ENCODE measurements around the gene PCGF3.

PCGF3 gene

GRCh38 chr4:763191-763810 is 57.7 kb downstream of the PCGF3 start:
- H3K4me3 ChIP-seq (ENCODE audit: low read depth, low read length): no peak overlapping the region
- TF ChIP-seq CTCF (IDR thresholded peaks at IDR 0.05; ENCODE audit: low read depth, low read length): no peak

DNA sequence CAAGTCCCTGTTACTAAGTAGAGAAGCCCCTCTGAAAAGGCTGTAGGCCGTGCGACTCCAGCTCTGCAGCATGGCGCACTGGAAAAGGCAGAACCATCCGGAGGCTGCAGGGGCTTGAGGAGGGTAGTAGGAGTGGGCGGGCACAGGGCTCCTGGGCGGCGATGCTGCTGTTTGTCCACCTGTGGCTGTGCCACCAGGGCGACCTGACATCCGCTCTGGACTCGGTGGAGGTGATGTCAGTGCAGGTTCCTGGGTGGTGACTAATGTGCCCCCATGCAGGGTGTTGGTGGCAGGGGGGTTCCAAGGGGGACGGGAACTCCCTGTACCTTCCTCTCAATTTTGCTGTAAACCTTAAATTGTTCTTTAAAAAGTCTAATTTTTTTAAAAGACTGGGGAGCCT is 58.3 kb downstream of the PCGF3 start:
- no peak overlapping the region for H3K4me3 ChIP-seq (ENCODE audit: low read depth, low read length)

DNA sequence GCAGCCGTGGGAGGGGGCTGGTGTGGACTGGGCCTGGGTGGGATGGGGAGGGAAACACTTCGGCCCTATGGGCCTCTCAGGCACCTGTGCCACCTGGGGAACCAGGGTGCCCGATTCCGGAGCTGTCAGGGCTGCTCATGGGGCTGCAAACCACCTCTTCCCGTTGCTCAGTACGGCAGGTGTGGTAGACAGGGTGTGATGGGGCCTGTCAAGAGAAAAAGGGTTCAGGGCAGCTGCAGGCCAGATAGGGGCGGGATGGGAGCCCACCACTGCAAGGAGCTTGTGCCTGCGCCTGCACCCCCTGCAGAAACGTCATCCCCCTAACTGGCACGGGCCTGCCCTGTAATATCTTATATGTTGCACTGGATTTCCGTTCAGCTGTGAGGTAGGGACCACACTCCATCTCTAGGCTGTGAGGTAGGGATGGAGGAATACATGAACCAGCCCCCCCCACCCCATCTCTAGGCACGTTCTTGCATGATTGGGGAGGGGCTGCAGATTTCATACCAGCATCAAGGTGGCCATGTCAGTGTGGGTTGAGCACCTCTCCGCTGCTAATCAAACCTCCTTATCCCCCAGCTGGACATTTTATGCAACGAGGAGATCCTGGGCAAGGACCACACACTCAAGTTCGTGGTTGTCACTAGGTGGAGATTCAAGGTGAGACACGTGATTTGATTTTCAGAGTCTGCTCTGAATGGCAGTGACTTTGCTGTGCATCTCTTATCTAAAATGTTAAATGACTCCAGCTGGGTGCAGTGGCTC is 59.0 kb downstream of the PCGF3 start:
- no peak overlapping the region for H3K4me3 ChIP-seq (ENCODE audit: low read depth, low read length)
- TF ChIP-seq CTCF (IDR thresholded peaks at IDR 0.05; ENCODE audit: low read depth, low read length): no peak

More for the DNA sequence above, 58.3 kb downstream of the PCGF3 start:
- TF ChIP-seq CTCF (IDR thresholded peaks at IDR 0.05; ENCODE audit: low read depth, low read length): no peak

GRCh38 chr4:766152-766515 is 60.5 kb downstream of the PCGF3 start:
- no peak for TF ChIP-seq CTCF (IDR thresholded peaks at IDR 0.05; ENCODE audit: low read depth, low read length)
- H3K4me3 ChIP-seq (ENCODE audit: low read depth, low read length): no peak overlapping the region

- no peak overlapping the region for H3K4me3 ChIP-seq (ENCODE audit: low read depth, low read length)
- no peak for TF ChIP-seq CTCF (IDR thresholded peaks at IDR 0.05; ENCODE audit: low read depth, low read length)
Measured at GRCh38 chr4:766559-767283, 61.1 kb downstream of the PCGF3 start.

DNA sequence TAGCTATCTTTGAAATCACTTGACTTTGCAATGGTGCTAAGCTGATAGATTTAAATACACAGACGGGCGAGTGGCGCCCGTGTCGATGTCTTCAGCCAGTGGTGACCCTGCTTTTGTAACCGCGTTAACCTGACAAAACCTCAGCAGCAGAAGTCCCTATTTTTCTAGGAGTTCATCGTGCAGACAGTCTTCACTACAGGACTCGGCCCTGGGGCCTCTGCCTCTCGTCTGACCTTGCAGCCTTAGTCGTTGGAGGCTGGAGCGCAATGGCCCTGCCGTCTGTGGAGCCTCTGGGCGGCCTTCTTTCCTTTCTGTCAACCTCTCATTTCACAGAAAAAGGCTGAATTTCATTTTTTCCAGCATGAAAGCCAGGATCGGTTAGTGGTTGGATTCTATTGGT is 62.4 kb downstream of the PCGF3 start:
- H3K4me3 ChIP-seq (ENCODE audit: low read depth, low read length): no peak overlapping the region
- no peak for TF ChIP-seq CTCF (IDR thresholded peaks at IDR 0.05; ENCODE audit: low read depth, low read length)

- TF ChIP-seq CTCF (IDR thresholded peaks at IDR 0.05; ENCODE audit: low read depth, low read length): no peak
- no peak overlapping the region for H3K4me3 ChIP-seq (ENCODE audit: low read depth, low read length)
Measured at GRCh38 chr4:768995-769394, 63.4 kb downstream of the PCGF3 start.
